ENCODE measurements around the gene PCNX2.

Gene PCNX2

DNA sequence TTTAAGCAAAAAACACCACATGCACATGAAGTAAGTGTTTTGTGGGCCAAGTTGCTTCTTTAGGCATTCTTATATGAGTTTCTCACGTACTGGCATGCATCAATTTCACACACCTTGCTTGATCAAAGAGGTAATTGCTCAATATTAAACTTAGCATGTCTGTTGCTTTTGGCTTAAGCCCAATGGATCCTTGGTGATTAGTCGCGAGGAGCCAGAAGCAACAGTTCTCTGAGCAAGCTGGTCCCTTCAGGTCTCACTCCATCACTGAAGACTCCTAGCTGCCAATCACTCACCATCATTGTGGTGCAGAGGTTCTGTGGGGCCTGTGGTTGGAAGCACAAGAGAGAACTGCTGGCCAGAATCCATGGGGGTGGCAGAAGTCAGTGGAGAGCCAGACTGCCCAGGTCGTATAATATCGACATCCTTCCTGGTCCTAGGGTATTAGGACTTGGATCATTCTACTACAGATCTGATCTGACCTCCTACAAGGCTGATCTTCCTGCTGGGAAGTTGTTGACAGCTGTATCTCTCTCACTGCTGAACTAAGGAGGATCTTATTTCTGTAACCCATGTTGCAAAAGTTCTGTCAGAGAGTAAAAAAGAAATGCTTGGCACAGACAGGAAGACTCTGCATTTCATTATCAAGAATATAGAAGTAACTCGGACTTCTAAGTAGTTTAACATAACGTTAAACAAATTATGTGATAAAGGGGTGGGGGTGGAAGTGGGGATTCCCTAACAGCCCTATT is 204.6 kb downstream of the PCNX2 start:
- no peak for TF ChIP-seq ZFX (IDR thresholded peaks at IDR 0.05; ENCODE audit: borderline replicate concordance)
- TF ChIP-seq, protein P1, sequence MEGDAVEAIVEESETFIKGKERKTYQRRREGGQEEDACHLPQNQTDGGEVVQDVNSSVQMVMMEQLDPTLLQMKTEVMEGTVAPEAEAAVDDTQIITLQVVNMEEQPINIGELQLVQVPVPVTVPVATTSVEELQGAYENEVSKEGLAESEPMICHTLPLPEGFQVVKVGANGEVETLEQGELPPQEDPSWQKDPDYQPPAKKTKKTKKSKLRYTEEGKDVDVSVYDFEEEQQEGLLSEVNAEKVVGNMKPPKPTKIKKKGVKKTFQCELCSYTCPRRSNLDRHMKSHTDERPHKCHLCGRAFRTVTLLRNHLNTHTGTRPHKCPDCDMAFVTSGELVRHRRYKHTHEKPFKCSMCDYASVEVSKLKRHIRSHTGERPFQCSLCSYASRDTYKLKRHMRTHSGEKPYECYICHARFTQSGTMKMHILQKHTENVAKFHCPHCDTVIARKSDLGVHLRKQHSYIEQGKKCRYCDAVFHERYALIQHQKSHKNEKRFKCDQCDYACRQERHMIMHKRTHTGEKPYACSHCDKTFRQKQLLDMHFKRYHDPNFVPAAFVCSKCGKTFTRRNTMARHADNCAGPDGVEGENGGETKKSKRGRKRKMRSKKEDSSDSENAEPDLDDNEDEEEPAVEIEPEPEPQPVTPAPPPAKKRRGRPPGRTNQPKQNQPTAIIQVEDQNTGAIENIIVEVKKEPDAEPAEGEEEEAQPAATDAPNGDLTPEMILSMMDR (IDR thresholded peaks at IDR 0.05): no peak
- H3K27ac ChIP-seq: no peak overlapping the region

- TF ChIP-seq ZFX (IDR thresholded peaks at IDR 0.05; ENCODE audit: borderline replicate concordance): no peak
- TF ChIP-seq, protein P1 (IDR thresholded peaks at IDR 0.05): no peak
- H3K27ac ChIP-seq: no peak overlapping the region
These were observed 206.3 kb downstream of the PCNX2 start for GRCh38 chr1:233089251-233089650.

DNA sequence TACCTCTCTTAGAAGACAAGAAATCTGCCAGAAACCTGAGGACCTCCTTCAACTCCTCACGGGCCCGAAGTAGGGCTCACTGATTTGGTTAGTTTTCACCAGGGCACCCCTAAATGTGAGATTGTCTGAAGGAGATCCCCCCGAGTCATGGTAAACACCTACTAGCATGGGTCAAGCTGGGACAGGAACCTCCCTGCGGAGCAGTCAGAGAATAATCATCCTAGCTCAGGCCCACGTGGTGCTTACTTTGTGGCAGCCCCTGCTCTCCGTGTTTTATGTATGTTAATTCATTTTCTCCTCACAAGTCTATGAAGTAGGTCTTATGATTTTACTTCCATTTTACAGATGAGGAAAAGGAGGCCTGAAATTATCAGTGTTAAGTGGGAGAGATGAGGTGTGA is 206.9 kb downstream of the PCNX2 start:
- TF ChIP-seq, protein P1 (IDR thresholded peaks at IDR 0.05): no peak
- TF ChIP-seq ZFX (IDR thresholded peaks at IDR 0.05; ENCODE audit: borderline replicate concordance): no peak
- no peak overlapping the region for H3K27ac ChIP-seq

DNA sequence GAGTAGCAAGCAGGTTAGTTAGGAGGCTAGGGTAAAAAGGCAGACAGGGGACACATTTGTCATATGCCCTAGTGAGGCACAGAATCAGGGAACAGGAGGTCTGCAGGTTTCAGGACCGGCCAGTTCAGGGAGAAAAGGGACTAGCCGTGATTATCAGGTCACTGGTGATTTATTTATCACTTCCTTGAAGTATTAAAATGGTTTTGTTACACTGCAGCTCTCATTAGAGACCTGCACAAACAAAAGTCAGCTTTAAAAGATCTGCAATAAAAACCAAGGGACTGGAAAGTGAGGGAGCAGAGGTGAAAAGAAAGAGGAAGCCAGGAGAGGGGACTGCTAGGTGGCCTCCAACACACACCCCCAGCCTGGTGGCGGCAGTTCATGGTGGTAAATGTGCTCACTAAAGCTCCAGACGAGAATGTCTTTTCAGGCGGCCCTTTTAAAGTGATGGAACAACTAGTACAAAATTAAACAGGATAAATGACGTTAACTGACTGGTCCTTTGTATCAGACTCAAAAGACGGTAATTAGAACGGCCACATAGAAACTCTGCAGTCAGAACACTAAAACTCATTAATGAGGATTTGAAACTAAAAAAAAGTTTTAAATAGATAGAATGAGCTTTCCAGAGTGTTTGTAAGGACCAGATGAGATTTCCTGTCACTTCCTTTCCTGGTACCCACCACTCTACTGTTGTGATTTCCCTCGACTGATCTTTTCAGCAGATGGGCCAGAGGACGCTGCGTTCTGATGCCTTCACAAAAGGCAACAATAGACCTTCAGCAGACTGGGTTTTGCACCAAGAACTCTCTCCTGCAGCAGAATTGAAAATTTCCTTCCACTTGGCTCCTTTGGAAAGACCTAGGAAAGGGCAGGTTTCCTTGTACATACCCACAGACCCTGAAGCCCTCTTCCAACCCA is 208.3 kb downstream of the PCNX2 start:
- H3K27ac ChIP-seq: no peak overlapping the region
- TF ChIP-seq, protein P1 (IDR thresholded peaks at IDR 0.05): no peak
- TF ChIP-seq ZFX (IDR thresholded peaks at IDR 0.05; ENCODE audit: borderline replicate concordance): no peak

GRCh38 chr1:233085566-233085965 is 210.0 kb downstream of the PCNX2 start:
- TF ChIP-seq, protein P1 (IDR thresholded peaks at IDR 0.05): no peak
- no peak for TF ChIP-seq ZFX (IDR thresholded peaks at IDR 0.05; ENCODE audit: borderline replicate concordance)
- no peak overlapping the region for H3K27ac ChIP-seq

DNA sequence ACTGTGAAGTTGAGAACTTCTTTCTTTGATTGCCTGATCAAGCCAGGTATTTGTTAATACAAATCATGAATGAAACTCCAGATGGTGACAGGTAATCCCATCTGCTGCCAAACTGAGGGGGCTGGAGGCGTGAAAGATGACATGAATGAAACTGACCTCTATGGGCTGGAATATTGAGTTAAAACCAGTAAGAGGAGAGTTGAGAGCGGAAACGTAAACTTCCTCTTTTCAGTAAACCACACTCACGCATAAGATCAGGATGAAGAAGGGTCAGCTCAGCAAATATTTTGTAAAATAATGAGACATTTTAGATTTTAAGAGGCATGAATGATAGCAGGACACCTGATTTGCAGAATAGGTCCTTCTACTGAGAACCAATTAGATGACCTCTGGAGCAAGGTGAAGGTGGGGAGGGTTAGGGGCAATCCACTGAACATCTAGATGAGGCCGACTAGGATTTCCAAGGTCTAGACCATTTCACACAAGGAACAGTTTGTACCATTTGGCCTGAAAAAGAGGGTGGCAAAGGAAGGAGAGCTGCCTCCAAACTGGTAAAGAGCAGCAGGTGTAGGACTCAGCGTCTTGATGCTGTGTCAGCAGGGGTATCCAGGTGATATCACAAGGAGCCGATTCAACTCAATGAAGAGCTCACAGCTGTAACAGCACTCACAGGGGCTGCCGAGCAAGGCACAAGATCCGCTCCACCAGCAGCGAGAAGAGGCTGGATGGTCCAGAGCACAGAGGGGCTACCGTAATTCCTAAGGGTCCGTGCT is 212.6 kb downstream of the PCNX2 start:
- no peak for TF ChIP-seq ZFX (IDR thresholded peaks at IDR 0.05; ENCODE audit: borderline replicate concordance)
- TF ChIP-seq, protein P1 (IDR thresholded peaks at IDR 0.05): no peak
- no peak overlapping the region for H3K27ac ChIP-seq

All from 22Rv1 (cell line).